ENCODE results near the gene NACAD.

NACAD gene

GRCh38 chr7:45052011-45052410, 36.8 kb downstream of the NACAD start:
- no peak for DNase-seq (ENCODE audit: low read depth in 1 of 2, low spot score in 1 of 2)

DNA sequence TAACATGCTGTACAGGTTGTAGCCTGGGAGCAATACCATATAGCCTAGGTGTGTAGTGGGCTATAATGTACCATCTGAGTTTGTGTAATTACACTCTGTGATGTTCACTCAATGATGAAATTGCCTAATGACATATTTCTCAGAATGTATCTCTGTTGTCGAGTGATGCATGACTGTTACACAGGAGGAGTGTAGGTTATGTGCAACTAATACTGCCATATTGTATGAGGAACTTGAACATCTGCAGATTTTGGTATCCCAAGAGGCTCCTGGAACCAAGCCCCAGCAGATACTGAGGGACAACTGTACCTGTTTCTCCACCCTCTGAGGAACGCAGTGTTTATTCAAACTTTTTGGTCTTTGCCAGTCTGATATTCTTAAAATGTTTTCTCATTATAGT, 38.6 kb downstream of the NACAD start:
- H3K4me3 ChIP-seq (replicated peaks; ENCODE audit: insufficient read depth, low read length): no peak overlapping the region
- TF ChIP-seq SPI1 (IDR thresholded peaks at IDR 0.05; ENCODE audit: borderline replicate concordance, low read depth) (no peak), CTCF (IDR thresholded peaks at IDR 0.05; ENCODE audit: insufficient read depth, low read length) (no peak), GABPA (IDR thresholded peaks at IDR 0.05; ENCODE audit: low read depth) (no peak), POLR2AphosphoS5 (IDR thresholded peaks at IDR 0.05; ENCODE audit: low read depth) (no peak)
- TF ChIP-seq, protein P1, sequence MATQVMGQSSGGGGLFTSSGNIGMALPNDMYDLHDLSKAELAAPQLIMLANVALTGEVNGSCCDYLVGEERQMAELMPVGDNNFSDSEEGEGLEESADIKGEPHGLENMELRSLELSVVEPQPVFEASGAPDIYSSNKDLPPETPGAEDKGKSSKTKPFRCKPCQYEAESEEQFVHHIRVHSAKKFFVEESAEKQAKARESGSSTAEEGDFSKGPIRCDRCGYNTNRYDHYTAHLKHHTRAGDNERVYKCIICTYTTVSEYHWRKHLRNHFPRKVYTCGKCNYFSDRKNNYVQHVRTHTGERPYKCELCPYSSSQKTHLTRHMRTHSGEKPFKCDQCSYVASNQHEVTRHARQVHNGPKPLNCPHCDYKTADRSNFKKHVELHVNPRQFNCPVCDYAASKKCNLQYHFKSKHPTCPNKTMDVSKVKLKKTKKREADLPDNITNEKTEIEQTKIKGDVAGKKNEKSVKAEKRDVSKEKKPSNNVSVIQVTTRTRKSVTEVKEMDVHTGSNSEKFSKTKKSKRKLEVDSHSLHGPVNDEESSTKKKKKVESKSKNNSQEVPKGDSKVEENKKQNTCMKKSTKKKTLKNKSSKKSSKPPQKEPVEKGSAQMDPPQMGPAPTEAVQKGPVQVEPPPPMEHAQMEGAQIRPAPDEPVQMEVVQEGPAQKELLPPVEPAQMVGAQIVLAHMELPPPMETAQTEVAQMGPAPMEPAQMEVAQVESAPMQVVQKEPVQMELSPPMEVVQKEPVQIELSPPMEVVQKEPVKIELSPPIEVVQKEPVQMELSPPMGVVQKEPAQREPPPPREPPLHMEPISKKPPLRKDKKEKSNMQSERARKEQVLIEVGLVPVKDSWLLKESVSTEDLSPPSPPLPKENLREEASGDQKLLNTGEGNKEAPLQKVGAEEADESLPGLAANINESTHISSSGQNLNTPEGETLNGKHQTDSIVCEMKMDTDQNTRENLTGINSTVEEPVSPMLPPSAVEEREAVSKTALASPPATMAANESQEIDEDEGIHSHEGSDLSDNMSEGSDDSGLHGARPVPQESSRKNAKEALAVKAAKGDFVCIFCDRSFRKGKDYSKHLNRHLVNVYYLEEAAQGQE (IDR thresholded peaks at IDR 0.05; ENCODE audit: insufficient replicate concordance, low read depth): no peak
- H3K27me3 ChIP-seq (ENCODE audit: insufficient read depth, poor library complexity, severe bottlenecking): no peaks in the 10 kb centered on the region
- H3K27ac ChIP-seq (replicated peaks): no peak overlapping the region
- no peak for DNase-seq (ENCODE audit: low read depth in 1 of 2, low spot score in 1 of 2)

More at GRCh38 chr7:45052011-45052410, 36.8 kb downstream of the NACAD start:
- TF ChIP-seq GABPA (IDR thresholded peaks at IDR 0.05; ENCODE audit: low read depth) (no peak), SPI1 (IDR thresholded peaks at IDR 0.05; ENCODE audit: borderline replicate concordance, low read depth) (no peak), CTCF (IDR thresholded peaks at IDR 0.05; ENCODE audit: insufficient read depth, low read length) (no peak), POLR2AphosphoS5 (IDR thresholded peaks at IDR 0.05; ENCODE audit: low read depth) (no peak)
- TF ChIP-seq, protein P1 (IDR thresholded peaks at IDR 0.05; ENCODE audit: insufficient replicate concordance, low read depth): no peak
- Histone ChIP-seq H3K4me3 (replicated peaks; ENCODE audit: insufficient read depth, low read length) (no peak overlapping the region), H3K27ac (replicated peaks) (no peak overlapping the region), H3K27me3 (ENCODE audit: insufficient read depth, poor library complexity, severe bottlenecking) (no peaks in the 10 kb centered on the region)

GRCh38 chr7:45048748-45049147, 40.0 kb downstream of the NACAD start:
- no peak overlapping the region for H3K27ac ChIP-seq (replicated peaks)
- no peak for TF ChIP-seq CTCF (IDR thresholded peaks at IDR 0.05; ENCODE audit: insufficient read depth, low read length)
- no peak for TF ChIP-seq POLR2AphosphoS5 (IDR thresholded peaks at IDR 0.05; ENCODE audit: low read depth)
- TF ChIP-seq SPI1 (IDR thresholded peaks at IDR 0.05; ENCODE audit: borderline replicate concordance, low read depth): no peak
- TF ChIP-seq, protein P1 (IDR thresholded peaks at IDR 0.05; ENCODE audit: insufficient replicate concordance, low read depth): no peak
- TF ChIP-seq GABPA (IDR thresholded peaks at IDR 0.05; ENCODE audit: low read depth): no peak
- H3K27me3 ChIP-seq (ENCODE audit: insufficient read depth, poor library complexity, severe bottlenecking): no peaks in the 10 kb centered on the region
- H3K4me3 ChIP-seq (replicated peaks; ENCODE audit: insufficient read depth, low read length): no peak overlapping the region
- DNase-seq (ENCODE audit: low read depth in 1 of 2, low spot score in 1 of 2): no peak
